ENCODE measurements around the gene DGKI.

DNA sequence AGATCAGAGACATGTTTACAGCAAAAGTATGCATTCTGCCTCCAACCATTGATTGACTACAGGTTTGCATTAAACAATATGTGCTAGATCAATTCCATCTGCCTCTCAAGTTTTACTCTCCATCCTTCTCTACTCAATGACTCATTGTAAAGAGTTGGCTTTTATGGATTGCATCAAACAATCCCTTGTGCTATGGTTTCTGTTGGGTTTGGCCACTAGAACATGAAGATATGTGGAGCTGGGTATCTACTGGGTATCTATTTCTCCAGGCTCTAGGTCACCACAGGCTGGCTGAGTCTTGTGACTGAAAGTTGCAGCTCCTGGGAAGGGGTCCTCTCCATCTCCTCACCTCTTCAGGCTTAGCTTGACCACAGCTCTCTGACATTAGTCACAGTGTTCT, 204.7 kb downstream of the DGKI start:
- no peak for TF ChIP-seq CTCF (IDR thresholded peaks at IDR 0.05)
- TF ChIP-seq POLR2A (IDR thresholded peaks at IDR 0.05) = no peak
